Measurements from ENCODE around the gene CDKN2A. TPM values are rescaled to one million over a fixed set of nuclear protein-coding genes. Genes with fewer than 3 reads are reported as not detected.

CDKN2A gene
- not detected for total RNA-seq (ENCODE audit: unreplicated experiment)
- long read RNA-seq: 0 reads

DNA sequence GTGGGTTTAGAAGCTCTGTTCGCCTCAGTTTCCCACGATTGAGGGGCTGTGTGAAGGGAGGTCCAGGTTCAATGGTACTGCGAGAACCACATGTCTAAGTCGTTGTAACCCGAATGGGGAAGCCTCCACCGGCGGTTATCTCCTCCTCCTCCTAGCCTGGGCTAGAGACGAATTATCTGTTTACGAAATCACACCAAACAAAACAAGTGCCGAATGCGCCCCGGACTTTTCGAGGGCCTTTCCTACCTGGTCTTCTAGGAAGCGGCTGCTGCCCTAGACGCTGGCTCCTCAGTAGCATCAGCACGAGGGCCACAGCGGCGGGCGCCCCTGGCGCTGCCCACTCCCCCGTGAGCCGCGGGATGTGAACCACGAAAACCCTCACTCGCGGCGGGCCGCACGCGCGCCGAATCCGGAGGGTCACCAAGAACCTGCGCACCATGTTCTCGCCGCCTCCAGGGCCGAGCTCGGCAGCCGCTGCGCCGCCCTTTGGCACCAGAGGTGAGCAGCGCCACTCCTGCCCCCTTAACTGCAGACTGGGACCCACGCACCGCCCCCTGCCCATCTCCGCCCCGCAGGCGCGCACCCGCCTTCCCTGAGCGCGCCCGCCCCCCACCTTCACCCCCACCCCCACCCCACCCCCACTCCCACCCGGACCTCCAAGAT lies at the start of gene CDKN2A:
Gene CDKN2A (minus strand): TSS at position 500 of the 663 bp plus-strand sequence.
- H3K4me1 Mint-ChIP-seq (ENCODE audit: unreplicated experiment): peaks cover 16% of the 10 kb centered on the region
- peak within 1 kb of the TSS; percentile 68 for H3K27ac Mint-ChIP-seq (ENCODE audit: unreplicated experiment)
- H3K9me3 Mint-ChIP-seq (ENCODE audit: unreplicated experiment): no peaks in the 10 kb centered on the region
- peaks cover 27% of the 10 kb centered on the region for H3K27me3 Mint-ChIP-seq (ENCODE audit: unreplicated experiment)
- peak; percentile 42 for DNase-seq (ENCODE audit: low spot score)
- H3K4me3 Mint-ChIP-seq (ENCODE audit: unreplicated experiment): peak within 1 kb of the TSS; percentile 91
- peaks cover 7% of the 10 kb centered on the region for H3K36me3 Mint-ChIP-seq (ENCODE audit: low read depth, unreplicated experiment)
- TF ChIP-seq, protein P1, sequence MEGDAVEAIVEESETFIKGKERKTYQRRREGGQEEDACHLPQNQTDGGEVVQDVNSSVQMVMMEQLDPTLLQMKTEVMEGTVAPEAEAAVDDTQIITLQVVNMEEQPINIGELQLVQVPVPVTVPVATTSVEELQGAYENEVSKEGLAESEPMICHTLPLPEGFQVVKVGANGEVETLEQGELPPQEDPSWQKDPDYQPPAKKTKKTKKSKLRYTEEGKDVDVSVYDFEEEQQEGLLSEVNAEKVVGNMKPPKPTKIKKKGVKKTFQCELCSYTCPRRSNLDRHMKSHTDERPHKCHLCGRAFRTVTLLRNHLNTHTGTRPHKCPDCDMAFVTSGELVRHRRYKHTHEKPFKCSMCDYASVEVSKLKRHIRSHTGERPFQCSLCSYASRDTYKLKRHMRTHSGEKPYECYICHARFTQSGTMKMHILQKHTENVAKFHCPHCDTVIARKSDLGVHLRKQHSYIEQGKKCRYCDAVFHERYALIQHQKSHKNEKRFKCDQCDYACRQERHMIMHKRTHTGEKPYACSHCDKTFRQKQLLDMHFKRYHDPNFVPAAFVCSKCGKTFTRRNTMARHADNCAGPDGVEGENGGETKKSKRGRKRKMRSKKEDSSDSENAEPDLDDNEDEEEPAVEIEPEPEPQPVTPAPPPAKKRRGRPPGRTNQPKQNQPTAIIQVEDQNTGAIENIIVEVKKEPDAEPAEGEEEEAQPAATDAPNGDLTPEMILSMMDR (IDR thresholded peaks at IDR 0.05; ENCODE audit: unreplicated experiment): no peak

DNA sequence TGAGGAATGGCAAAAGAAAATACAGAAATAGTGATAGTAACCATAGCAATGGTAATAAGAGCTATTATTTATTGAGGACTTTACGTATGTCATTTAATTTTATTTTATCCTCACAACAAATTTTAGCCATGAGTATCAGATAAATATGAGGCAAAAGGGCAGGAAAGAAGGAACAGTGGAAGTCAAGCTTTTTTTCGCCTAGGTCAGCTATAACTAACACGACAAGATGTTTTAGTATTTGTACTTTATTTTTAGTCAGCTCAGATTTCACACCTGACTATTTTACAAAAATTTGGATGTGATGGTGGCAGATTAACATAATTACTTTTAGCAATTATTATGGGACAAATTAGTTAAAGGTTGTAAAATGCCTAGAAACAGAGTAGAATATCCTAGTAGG lies 49.7 kb upstream of the CDKN2A start:
- Mint-ChIP-seq H3K27me3 (ENCODE audit: unreplicated experiment) (peaks cover 4% of the 10 kb centered on the region), H3K4me3 (ENCODE audit: unreplicated experiment) (no peak overlapping the region), H3K27ac (ENCODE audit: unreplicated experiment) (no peak overlapping the region), H3K9me3 (ENCODE audit: unreplicated experiment) (no peaks in the 10 kb centered on the region), H3K36me3 (ENCODE audit: low read depth, unreplicated experiment) (no peaks in the 10 kb centered on the region), H3K4me1 (ENCODE audit: unreplicated experiment) (no peaks in the 10 kb centered on the region)
- TF ChIP-seq, protein P1 (IDR thresholded peaks at IDR 0.05; ENCODE audit: unreplicated experiment): no peak
- DNase-seq (ENCODE audit: low spot score): no peak

DNA sequence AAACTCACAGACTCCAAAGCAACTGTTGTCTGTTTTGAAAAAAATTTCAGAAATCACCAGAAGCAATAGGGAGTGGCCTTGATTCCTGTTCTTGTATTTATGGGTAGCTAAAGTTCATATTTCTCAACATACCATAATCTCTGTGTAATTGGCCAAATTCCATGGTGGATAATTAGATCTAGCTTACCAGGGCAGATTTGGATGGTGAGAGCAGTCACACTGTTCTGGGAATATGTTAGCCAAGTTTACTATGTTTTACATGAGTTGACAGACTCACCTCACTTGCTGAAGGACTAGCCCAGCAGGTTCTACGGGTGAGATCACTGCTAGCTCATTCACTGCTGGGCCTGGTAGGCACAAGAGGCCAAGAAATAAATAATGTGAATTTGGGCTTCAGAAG lies 47.6 kb upstream of the CDKN2A start:
- TF ChIP-seq, protein P1 (IDR thresholded peaks at IDR 0.05; ENCODE audit: unreplicated experiment): no peak
- Mint-ChIP-seq H3K36me3 (ENCODE audit: low read depth, unreplicated experiment) (no peaks in the 10 kb centered on the region), H3K9me3 (ENCODE audit: unreplicated experiment) (no peaks in the 10 kb centered on the region), H3K4me1 (ENCODE audit: unreplicated experiment) (no peaks in the 10 kb centered on the region), H3K27ac (ENCODE audit: unreplicated experiment) (no peak overlapping the region), H3K27me3 (ENCODE audit: unreplicated experiment) (no peaks in the 10 kb centered on the region), H3K4me3 (ENCODE audit: unreplicated experiment) (no peak overlapping the region)
- DNase-seq (ENCODE audit: low spot score): no peak

DNA sequence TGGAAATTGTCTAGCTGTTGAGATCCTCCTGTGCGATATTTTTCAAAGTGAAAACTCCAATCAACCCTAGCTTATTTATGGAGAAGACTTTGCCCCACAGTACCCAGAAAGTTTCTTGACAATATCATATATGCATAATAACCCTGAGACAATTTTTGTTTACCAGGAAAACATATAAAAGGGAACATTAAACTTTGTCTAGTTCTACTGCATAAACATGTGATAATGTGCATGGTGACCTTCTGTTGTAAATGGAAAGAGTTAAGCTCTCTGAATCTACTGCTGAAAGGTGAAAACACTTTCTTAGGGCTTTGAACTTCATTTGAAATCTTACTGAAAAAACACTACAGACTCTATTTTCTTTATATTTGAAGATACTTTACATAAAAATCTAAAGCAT lies 47.2 kb upstream of the CDKN2A start:
- TF ChIP-seq, protein P1 (IDR thresholded peaks at IDR 0.05; ENCODE audit: unreplicated experiment): no peak
- no peaks in the 10 kb centered on the region for H3K36me3 Mint-ChIP-seq (ENCODE audit: low read depth, unreplicated experiment)
- DNase-seq (ENCODE audit: low spot score): no peak
- no peak overlapping the region for H3K27ac Mint-ChIP-seq (ENCODE audit: unreplicated experiment)
- no peaks in the 10 kb centered on the region for H3K27me3 Mint-ChIP-seq (ENCODE audit: unreplicated experiment)
- no peak overlapping the region for H3K4me3 Mint-ChIP-seq (ENCODE audit: unreplicated experiment)
- H3K4me1 Mint-ChIP-seq (ENCODE audit: unreplicated experiment): no peaks in the 10 kb centered on the region
- H3K9me3 Mint-ChIP-seq (ENCODE audit: unreplicated experiment): no peaks in the 10 kb centered on the region

DNA sequence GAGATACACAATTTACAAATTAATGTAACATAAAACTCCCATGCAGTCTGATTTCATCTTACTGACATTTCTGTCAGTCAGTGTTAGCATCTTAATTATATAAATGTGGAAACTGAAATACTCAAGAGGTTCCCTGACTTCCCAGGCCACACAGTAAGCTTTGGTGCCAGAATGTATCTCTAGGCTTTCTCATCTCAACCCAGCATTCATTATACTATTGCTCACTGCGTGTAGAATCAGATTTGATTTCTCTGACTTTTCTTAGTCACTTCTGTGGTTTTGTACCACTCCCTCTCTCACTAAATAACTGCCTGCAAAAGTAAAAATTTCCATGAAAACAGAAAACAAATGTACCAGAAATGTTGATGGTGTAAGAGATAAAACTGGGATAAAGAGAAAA lies 46.6 kb upstream of the CDKN2A start:
- DNase-seq (ENCODE audit: low spot score): no peak
- TF ChIP-seq, protein P1 (IDR thresholded peaks at IDR 0.05; ENCODE audit: unreplicated experiment): no peak
- Mint-ChIP-seq H3K36me3 (ENCODE audit: low read depth, unreplicated experiment) (no peaks in the 10 kb centered on the region), H3K27ac (ENCODE audit: unreplicated experiment) (no peak overlapping the region), H3K4me3 (ENCODE audit: unreplicated experiment) (no peak overlapping the region), H3K27me3 (ENCODE audit: unreplicated experiment) (no peaks in the 10 kb centered on the region), H3K4me1 (ENCODE audit: unreplicated experiment) (no peaks in the 10 kb centered on the region), H3K9me3 (ENCODE audit: unreplicated experiment) (no peaks in the 10 kb centered on the region)

Measured in endothelial cell (in vitro differentiated cells).